ENCODE results near the gene FLII.
A peak's percentile ranks its signal among the peaks of the same experiment; 100 is the strongest.
"Not testable (repeated sequence)": the region's sequence is repeated elsewhere in the genome, so short reads cannot be mapped to it uniquely, and the experiment has no call there.

Gene FLII

GRCh38 chr17:18258356-18259038, at the start of gene FLII:
Gene FLII, minus strand, starts transcription at chr17:18258738. Its CDS starts 48 bp downstream, at chr17:18258690.
- DNase-seq (ENCODE audit: low read depth) = peak; percentile 49

GRCh38 chr17:18303206-18303605, 44.7 kb upstream of the FLII start:
- DNase-seq (ENCODE audit: low read depth) = not testable (repeated sequence)

GRCh38 chr17:18300725-18301480, 42.4 kb upstream of the FLII start:
- DNase-seq (ENCODE audit: low read depth) = no peak

- DNase-seq (ENCODE audit: low read depth) = not testable (repeated sequence)
Observed at GRCh38 chr17:18298061-18298460, 39.5 kb upstream of the FLII start.

- no peak for DNase-seq (ENCODE audit: low read depth)
Observed at GRCh38 chr17:18291718-18292540, 33.4 kb upstream of the FLII start.

DNA sequence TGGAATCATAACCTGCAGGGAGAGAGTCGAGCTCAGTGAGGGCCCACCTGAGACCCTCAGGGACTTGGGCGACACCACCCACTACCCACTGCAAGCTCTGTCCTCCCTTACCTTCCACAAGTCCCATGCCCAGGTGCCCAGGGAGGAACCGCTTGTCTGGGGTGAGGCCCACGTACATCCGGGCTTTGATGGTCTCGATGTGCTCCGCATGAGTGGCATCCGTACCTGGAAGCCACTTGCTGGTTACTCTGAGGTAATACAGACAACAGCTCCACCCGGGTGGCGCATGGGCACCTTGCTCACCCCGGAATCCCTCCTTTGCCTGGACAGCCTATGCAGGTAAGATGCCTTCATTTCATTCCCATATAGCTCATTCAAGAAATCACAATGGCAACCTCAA, 26.8 kb upstream of the FLII start:
- DNase-seq (ENCODE audit: low read depth) = no peak

DNA sequence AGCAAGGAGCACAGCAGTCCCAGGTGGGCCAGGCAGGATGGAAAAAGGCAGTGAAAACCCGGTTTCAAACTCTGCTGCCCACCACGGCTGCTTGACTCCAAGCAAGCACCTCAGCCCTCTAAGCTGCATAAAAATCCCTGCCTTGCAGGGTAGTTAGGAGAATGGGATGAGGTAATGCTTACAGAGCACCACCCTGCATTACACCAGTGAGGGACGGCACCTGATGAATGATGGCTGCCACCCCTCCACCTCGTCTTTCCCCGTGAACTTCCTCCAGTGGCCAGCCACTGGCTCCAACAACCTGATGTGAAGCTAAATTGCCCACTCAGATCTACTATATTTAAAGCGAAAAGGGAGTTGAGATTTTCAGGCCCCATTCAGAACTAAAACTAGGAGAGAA, 23.2 kb upstream of the FLII start:
- DNase-seq (ENCODE audit: low read depth) = no peak

DNA sequence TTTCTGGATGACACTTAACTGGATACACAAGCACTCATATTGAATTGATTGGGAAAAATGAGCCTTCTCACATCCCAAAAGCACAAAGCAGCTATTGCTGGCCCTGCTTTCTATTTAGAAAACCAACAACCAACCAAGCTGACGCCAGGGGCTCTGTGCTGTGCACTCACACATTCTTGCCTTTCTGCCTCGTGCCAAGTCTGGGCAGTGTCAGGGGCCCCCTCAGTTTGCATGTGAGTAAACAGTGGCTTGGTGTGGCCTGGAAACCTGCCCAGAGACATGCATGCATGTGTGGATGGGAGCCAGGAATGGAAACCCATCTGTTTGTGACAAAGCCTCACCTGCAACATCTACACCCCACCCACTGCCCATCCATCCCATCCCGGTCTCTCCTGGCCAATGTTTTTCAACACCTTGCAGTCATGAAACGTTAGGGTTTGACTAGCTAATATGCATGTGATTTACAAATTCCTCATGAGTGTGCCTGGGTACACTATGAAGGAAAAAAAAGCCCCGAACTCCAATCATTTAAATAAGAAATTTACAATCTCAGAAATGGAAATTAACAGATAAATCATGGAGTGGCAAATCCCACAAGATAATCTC, 22.3 kb upstream of the FLII start:
- no peak for DNase-seq (ENCODE audit: low read depth)

- no peak for DNase-seq (ENCODE audit: low read depth)
Observed at GRCh38 chr17:18280249-18280648, 21.7 kb upstream of the FLII start.

- no peak for DNase-seq (ENCODE audit: low read depth)
Observed at GRCh38 chr17:18278867-18279266, 20.3 kb upstream of the FLII start.

GRCh38 chr17:18277076-18277475, 18.5 kb upstream of the FLII start:
- DNase-seq (ENCODE audit: low read depth) = no peak

DNA sequence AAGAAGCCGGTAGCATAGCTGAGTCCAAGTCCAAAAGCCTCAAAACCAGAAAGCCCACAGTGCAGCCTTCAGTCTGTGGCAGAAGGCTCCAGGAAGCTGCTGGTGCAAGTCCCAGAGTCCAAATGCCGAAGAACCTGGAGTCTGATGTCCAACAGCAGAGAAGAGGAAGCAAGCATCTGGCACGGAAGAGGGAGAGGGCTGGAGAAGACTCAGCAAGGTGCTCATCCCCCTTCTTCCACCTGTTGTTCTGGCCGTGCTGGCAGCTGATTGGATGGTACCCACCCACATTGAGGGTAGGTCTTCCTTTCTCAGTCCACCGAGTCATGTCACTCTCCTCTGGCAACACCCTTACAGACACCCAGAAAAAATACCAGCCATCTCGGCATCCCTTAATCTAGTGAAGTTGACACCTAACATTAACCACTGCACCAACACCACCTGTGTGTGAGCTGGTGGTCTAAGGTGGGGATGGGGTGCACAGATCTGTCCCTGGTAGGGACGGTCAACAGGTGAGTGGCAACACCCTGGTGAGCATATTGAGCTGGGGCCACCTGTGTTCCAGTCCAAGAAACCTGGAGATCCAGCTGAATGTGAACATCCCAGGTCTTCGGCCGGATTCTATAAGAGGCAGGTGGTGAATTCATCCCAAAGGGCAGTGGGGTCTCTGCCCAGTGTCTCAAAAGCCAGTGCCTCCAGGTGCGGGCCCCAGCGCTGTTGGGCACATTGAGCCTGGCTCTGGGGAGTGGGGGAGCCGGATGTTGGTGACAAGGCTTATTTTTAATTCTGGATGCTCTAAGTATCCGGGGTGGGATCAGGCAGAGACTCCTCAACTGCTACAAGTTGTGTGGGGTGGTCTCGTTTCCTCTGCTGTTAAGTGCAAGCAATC, 11.8 kb upstream of the FLII start:
- no peak for DNase-seq (ENCODE audit: low read depth)

DNA sequence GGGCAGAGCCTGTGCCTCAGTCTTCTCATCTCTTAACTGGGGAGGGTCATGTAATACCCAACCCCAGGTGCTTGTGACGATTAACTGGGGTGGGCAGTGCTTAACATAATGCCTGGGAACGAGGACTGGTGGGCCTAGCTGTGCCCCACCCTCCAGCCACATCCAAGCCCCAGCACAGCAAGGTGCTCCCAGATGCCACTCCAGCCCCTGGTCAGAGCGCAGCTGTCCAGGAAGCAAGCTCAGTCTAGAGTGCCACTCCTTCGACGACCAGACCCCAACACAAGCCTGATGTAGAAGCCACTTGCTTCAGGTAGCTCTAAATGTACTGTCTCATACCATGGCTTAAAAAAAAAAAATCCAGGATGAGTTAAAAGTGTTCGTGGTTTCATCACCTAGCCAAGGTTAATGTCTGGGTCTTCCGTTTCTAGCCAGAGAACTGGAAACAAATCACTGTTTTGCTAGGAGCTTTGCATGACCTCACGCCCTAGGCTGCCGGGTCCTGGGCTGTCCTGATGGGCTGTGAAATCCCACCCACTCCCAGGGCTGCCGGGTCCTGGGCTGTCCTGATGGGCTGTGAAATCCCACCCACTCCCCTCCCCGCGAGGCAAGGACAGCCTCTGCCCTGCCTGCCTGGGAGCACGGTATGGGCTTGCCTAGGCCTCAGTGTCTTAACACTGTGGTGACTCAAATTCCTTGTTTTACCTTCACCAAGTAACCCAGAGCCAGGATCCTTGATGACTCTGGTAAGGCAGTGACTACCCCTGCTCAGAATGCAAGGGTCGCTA, 9.6 kb upstream of the FLII start:
- no peak for DNase-seq (ENCODE audit: low read depth)

DNA sequence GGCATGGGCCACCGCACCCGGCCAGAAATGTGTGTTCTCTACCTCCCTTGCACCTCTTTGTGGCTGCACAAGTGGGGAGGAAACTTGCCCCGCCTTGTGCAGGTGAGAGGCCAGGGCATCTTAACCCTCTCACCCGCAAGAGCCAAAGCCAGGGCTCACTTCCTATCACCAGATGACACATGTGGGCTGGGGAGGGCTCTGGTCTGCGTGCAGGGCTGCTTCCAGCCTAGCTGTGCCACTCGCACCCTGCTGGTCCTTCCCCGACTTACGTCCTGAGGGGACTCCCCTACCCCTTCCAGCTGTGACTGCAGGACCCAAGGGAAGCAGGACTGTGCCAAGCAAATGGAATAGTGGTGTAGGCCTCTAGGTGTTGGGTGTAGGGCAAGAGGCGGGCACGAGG, 8.8 kb upstream of the FLII start:
- DNase-seq (ENCODE audit: low read depth) = no peak

GRCh38 chr17:18263885-18264682, 5.5 kb upstream of the FLII start:
- DNase-seq (ENCODE audit: low read depth) = no peak

- DNase-seq (ENCODE audit: low read depth) = no peak
Observed at GRCh38 chr17:18262641-18263040, 4.1 kb upstream of the FLII start.

DNA sequence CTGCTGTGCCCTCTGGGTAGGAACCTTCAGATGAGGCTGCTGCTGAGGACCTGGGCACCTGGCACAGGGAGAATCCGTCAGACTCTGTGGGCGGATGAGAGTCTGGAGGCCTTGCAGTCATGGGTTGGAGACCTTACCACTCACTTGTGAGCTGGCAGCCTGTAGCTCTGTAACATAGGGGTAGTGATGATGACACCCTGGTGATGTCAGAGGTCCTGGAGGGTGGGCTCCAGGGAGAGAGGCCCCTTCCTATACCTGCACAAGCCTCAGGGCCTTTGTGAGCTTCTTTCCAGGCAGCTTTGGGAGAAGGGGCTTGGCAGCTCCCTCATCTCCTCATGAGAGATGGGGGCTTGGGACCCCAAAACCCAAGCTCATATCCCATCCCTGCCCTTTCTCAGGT, 3.6 kb upstream of the FLII start:
- no peak for DNase-seq (ENCODE audit: low read depth)

DNA sequence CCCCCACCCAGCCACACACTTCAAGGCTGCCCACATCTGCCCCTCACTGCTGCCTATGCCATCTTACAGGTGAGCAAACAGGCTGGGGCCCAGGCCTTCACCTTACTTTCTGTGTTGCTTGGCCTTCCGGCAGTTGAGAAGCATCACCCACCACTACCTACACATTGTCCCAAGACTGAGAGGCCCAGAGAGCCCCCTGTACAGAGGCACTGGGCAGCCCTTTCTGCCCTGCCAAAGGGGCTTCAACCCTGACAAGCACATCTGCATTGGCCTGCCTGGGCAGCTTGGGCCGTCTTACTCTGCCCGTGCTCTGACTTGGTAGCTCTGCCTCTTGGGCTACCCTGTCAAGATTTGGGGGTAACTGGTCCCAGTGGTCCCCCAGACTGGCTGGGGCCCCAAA, 3.1 kb upstream of the FLII start:
- no peak for DNase-seq (ENCODE audit: low read depth)

DNA sequence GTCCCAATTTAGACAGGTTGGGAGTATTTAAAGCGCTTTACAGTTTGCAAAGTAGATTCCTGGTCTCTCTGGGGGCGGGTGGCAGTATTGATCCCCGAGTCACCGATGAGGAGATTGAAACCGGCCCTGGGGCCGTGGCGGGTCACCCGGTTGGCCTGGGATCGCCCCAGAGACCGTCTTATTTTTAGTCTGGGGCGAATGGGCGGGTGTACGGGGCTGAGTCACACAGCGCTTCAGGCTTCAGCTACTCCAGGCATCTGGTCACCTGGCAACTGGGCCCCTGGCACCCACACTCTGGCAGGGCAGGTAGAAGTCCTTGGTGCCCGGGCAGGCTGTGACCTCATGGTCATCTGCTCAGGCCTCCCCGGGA, 2.6 kb upstream of the FLII start:
- DNase-seq (ENCODE audit: low read depth) = no peak
